ENCODE data around the gene NUDT22.

DNA sequence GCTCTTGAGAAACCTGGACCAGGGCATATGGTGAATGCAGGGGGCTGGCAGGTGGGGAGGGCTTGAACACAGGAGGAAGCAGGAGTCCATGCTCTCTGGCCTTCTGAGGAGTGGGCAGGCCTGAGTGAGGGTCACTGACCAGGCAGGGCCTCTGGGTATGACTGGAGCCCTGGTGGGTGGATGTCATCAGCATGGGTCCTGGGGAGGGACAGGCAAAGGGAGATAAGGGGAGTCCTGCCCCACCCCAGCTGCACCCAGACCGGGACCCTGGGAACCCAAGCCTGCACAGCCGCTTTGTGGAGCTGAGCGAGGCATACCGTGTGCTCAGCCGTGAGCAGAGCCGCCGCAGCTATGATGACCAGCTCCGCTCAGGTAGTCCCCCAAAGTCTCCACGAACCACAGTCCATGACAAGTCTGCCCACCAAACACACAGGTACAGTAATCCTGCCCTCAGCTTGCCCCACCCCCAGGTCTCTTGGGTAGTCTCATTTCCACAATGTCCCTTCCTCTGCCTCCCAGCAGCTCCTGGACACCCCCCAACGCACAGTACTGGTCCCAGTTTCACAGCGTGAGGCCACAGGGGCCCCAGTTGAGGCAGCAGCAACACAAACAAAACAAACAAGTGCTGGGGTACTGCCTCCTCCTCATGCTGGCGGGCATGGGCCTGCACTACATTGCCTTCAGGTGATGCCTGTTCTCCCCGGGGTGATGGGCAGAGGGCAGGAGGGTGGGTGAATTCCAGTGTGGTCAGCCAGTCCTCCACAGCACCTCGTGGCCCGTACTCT lies 6.3 kb downstream of the NUDT22 start:
- TF ChIP-seq CTCF (conservative IDR thresholded peaks at IDR 0.05; ENCODE audit: low read depth in 2 of 2) (no peak), POLR2AphosphoS5 (IDR thresholded peaks at IDR 0.05; ENCODE audit: low read depth) (no peak), EZH2 (IDR thresholded peaks at IDR 0.05; ENCODE audit: low read depth, unreplicated experiment) (no peak), EZH2phosphoT487 (IDR thresholded peaks at IDR 0.05; ENCODE audit: unreplicated experiment) (no peak), CREB1 (CRISPR knock-in tag; IDR thresholded peaks at IDR 0.05; ENCODE audit: low read depth) (no peak), ZNF331 (CRISPR knock-in tag; IDR thresholded peaks at IDR 0.05; ENCODE audit: low read depth) (no peak)

All from GM23338 (cell line).